GM12865 (cell line): ENCODE measurements around the gene TANK.
A peak's percentile ranks its signal among the peaks of the same experiment; 100 is the strongest.

Source experiments
- DNase-seq: peaks from one replicate; pipeline ENCODE4 v3.0.0; 2010; ENCODE audit warnings: low read depth
- H3K4me3 ChIP-seq: 2 replicates; pipeline ENCODE4 v1.5.1; 2011; ENCODE audit warnings: mild to moderate bottlenecking, low read depth, low read length, control low read depth
- CTCF ChIP-seq: IDR thresholded peaks from 2 replicates; pipeline ENCODE4 v1.5.1; 2011; ENCODE audit warnings: low read length, control low read depth, low read depth, inconsistent platforms; ENCODE audit not compliant: insufficient read depth; ENCODE audit errors: missing control alignments

Gene TANK

DNA sequence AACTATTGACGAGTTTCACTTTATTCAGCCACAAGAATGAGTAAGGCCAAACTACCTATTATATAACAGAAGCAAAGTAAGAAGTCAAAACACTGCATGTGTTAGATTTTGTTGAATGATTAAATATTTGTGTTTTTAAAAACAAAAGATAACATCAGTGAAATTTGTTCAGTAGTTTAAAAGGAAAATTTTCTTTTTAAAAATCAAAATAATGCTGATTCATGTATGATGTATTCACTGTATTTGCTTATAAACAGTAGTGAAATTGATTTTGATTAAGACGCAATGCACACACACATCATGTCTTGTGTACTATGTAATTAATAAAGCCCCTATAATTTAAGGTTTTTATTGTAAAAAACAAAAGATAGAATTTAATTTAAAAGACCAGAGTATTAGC lies 74.4 kb downstream of the TANK start:
- no peak for DNase-seq
- no peak overlapping the region for H3K4me3 ChIP-seq
- TF ChIP-seq CTCF: no peak

DNA sequence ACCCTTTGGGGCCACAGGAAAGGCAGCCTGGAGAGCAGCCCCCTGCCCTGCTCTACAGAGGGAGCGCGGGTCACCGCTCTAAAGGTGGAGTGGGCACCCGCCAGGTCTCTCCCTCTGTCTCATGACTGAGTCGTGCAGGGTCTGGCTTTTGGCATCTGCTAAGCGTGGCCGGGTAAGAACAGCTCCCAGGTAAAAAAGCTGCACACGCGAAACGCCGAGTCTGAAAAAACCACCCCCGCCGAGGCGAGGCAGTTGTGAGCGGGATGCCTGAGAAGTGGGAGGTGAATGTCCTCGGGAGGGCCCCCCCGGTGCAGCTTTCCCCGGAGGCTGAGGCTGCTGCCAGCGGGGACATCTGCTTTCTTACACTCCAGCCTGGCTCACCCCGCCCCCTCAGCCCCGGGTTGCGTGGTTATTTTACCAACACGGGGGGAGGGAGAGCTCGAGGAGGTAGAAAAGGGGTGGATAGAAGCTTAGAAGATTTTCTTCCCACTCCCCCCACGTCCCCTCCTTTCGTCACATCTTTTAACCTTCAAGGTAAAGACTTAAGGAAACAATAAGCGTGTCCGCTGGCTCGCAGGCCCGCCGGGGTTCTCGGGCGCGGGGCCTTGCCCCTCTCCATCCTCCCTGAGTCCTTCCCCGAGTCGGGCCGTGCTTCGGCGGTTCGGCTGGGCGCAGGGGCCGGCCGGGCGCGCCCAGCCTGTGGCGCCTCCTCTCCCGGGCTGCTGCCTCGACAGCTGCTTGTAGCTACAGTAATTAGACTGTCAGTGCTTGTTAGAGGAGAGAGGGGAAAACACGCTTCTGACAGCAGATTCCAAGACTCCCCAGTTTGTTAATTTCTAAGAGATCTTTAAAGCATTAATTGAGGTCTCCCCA lies 77.4 kb downstream of the TANK start:
- H3K4me3 ChIP-seq: peak overlapping the region; percentile 71
- peak; percentile 67 for DNase-seq
- no peak for TF ChIP-seq CTCF

DNA sequence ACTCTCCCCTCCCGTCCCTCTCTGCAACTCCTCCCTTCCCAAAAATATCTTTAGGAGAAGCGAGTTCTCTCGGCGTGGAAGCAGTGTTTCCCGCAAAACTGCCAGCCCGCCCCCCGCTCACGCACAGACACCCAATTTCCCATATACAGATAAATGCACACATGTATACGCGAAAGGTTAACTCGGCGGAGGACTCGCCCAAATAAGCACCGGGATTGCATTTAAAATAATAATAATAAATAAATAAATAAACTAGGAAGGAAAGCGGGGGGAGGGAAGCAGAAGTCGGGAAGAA lies 78.0 kb downstream of the TANK start:
- peak; percentile 19 for DNase-seq
- TF ChIP-seq CTCF: no peak
- peak overlapping the region; percentile 71 for H3K4me3 ChIP-seq

DNA sequence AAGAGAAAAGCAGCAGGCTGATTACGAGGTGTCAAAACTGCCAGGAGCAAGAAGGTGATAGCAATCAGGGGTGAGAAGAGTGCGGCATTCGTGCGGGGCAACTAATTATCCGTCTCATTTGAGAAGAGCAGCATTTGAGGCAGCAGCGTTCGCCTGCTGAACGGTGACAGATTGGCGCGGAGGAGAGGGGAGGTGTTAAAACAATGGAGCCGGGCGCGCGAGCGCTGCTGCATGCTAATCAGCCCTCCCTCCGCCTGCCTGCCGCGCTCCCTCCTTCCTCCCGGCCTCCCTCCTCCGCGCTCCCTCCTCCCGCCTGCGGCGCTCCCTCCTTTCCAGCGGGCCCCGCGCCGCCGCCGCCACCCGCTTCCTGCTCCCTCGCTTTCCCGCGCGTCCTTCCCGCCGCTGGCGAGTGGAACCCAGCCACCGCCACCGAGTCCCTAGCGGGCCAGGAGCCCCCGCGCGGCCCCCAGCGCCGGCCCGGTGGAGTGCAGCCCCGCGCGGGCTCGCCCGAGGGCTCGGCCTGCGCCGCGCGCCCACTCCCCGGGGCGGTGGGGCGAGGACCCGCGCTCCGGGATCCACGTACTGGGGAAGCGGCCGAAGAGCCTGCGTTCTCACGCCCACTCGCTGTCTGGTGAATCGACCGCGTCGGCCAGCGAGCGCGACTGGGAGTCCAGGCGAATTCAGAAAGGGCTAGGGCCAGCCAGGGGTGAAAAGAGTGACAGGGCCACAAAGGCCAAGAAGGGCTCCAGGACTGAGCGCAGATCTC lies 78.5 kb downstream of the TANK start:
- TF ChIP-seq CTCF: no peak
- H3K4me3 ChIP-seq: peak overlapping the region; percentile 71
- DNase-seq: peak; percentile 73

DNA sequence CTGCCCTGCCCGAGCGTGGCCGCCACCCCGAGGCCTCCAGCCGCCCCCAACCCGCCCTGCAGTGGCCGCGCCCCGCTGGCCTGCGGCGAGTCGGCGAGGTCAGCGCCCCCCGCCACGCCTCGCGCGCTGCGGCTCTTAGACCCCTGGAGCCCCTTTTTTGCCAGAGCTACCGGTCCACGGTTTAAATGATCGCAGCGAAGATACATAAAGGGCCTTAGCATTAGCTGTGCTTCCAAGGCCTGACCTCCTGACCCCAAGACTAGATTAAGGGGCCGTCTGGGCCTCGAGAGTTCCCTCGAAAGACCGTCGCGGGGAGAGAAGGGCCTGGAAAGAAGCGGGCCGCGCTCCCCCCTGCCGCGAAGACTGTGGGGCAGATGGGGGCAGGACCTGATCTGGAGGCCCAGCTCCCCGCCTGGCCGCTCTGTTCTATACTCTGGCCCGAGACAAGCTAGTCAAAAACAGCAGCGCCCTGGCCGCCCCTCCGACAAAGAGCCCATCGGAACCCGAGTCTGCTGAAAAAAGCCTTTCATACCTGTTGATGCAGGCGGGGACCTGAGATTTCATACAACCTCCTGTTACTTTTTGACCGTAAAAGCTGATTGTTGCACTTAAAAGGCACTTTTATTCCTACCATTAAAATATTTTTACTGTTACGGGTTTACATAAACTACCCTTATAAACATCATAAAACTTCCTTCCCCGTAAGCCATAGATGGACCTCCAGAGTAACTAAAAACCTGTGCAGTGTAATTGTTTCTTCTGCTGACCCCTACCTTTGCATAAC lies 79.3 kb downstream of the TANK start:
- no peak for TF ChIP-seq CTCF
- DNase-seq: no peak
- no peak overlapping the region; the same call in 1 of the 2 replicates for H3K4me3 ChIP-seq

- TF ChIP-seq CTCF: no peak
- no peak overlapping the region for H3K4me3 ChIP-seq
- DNase-seq: no peak
Measured at GRCh38 chr2:161241894-161242293, 81.7 kb downstream of the TANK start.
